Upper lobe of left lung (tissue), 4 donors: ENCODE results near the gene GPATCH1.

Experiments used
- POLR2A ChIP-seq, 4 donors: fragments of 450-650 bp; IDR thresholded peaks; one replicate each; pipeline ENCODE4 v1.5.1; 2016 to 2017; ENCODE audit warnings: antibody characterized with exemption in 4 of 4, mild to moderate bottlenecking in 2 of 4
- POLR2AphosphoS5 ChIP-seq, 2 donors: sonication (generic); formaldehyde crosslinking; IDR thresholded peaks; one replicate each; pipeline ENCODE4 v1.5.1; 2017; ENCODE audit warnings: antibody characterized with exemption in 2 of 2
- TF ChIP-seq, protein P1 (sequence below), 6 experiments: fragments of 450-650 bp in 4 of 6; fragments of 200-600 bp in 2 of 6; sonication (generic) in 2 of 6; IDR thresholded peaks; one replicate each; pipeline ENCODE4 v1.5.1; 2016 to 2019; ENCODE audit warnings: antibody characterized with exemption in 6 of 6

DNA sequence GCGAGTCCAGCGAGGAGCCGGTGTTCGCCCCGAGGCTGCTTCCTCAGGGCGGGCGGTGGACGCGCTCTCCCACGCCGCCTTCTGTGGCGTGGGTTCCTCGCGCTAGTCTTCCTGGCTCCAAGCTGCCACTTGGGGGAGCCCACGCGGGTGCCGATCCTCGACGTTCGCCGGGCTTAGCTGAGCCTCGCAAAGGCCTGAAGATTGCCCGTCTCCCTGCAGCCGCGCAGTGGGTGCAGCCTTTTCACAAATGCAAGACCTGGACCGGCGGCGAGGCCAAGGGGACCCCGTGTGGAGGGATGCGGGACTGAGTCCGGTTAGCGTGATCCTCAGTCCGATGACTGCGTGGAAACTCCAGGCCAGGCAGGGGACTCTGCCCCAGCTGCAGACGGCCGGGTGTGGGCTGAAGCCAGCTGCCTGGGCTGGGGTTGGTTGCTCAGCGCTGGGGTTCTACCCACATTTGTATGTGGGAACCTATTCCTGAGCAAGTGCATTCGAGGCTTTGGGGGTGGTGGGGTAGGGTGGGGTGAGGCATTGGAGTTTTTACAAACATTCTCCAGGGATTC is 96.5 kb downstream of the GPATCH1 start:
- TF ChIP-seq, protein P1, sequence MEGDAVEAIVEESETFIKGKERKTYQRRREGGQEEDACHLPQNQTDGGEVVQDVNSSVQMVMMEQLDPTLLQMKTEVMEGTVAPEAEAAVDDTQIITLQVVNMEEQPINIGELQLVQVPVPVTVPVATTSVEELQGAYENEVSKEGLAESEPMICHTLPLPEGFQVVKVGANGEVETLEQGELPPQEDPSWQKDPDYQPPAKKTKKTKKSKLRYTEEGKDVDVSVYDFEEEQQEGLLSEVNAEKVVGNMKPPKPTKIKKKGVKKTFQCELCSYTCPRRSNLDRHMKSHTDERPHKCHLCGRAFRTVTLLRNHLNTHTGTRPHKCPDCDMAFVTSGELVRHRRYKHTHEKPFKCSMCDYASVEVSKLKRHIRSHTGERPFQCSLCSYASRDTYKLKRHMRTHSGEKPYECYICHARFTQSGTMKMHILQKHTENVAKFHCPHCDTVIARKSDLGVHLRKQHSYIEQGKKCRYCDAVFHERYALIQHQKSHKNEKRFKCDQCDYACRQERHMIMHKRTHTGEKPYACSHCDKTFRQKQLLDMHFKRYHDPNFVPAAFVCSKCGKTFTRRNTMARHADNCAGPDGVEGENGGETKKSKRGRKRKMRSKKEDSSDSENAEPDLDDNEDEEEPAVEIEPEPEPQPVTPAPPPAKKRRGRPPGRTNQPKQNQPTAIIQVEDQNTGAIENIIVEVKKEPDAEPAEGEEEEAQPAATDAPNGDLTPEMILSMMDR (IDR thresholded peaks at IDR 0.05), result peak; percentile 30 to 82 (median 60)
- TF ChIP-seq POLR2AphosphoS5 (IDR thresholded peaks at IDR 0.05), result no peak
- TF ChIP-seq POLR2A (IDR thresholded peaks at IDR 0.05), result no peak
